NCI-H2029 (cell line): Measurements from ENCODE around the gene USP34.
A peak's percentile ranks its signal among the peaks of the same experiment; 100 is the strongest.
"Not testable (repeated sequence)": the region's sequence is repeated elsewhere in the genome, so short reads cannot be mapped to it uniquely, and the experiment has no call there.

Experiments used
- DNase-seq: peaks from one replicate; lab custom pipeline; 2025; lab: John Stamatoyannopoulos, UW

USP34 gene

GRCh38 chr2:61182059-61182383, 288.9 kb downstream of the USP34 start:
- no peak for DNase-seq

- no peak for DNase-seq
Observed at GRCh38 chr2:61181382-61182058, 289.4 kb downstream of the USP34 start.

GRCh38 chr2:61180686-61181085, 290.2 kb downstream of the USP34 start:
- no peak for DNase-seq

- DNase-seq = no peak
Observed at GRCh38 chr2:61179701-61180639, 290.9 kb downstream of the USP34 start.

- DNase-seq = no peak
Observed at GRCh38 chr2:61178603-61179545, 292.0 kb downstream of the USP34 start.

GRCh38 chr2:61177727-61178549, 292.9 kb downstream of the USP34 start:
- DNase-seq = no peak

- peak; percentile 84 for DNase-seq
Observed at GRCh38 chr2:61176755-61177726, 293.8 kb downstream of the USP34 start.

GRCh38 chr2:61175036-61175435, 295.9 kb downstream of the USP34 start:
- no peak for DNase-seq

GRCh38 chr2:61173116-61173515, 297.8 kb downstream of the USP34 start:
- DNase-seq = no peak

GRCh38 chr2:61172671-61173070, 298.2 kb downstream of the USP34 start:
- DNase-seq = no peak

- no peak for DNase-seq
Observed at GRCh38 chr2:61167579-61167978, 303.3 kb downstream of the USP34 start.

- no peak for DNase-seq
Observed at GRCh38 chr2:61165946-61166345, 304.9 kb downstream of the USP34 start.

- not testable (repeated sequence) for DNase-seq
Observed at GRCh38 chr2:61165082-61165481, 305.8 kb downstream of the USP34 start.

GRCh38 chr2:61162721-61163120, 308.2 kb downstream of the USP34 start:
- no peak for DNase-seq

GRCh38 chr2:61161888-61162287, 309.0 kb downstream of the USP34 start, which contains the start of gene C2orf74:
C2orf74 (plus strand) TSS chr2:61162188; CDS start chr2:61162515, 327 bp downstream.
- no peak for DNase-seq

- no peak for DNase-seq
Observed at GRCh38 chr2:61158356-61158955, 312.4 kb downstream of the USP34 start.

- DNase-seq = no peak
Observed at GRCh38 chr2:61157371-61158003, 313.4 kb downstream of the USP34 start.

GRCh38 chr2:61151436-61151835, 319.5 kb downstream of the USP34 start:
- DNase-seq = no peak

GRCh38 chr2:61149074-61149473, 321.8 kb downstream of the USP34 start:
- no peak for DNase-seq
